ENCODE results near the gene ADARB1. TPM values are rescaled to one million over a fixed set of nuclear protein-coding genes. Genes with fewer than 3 reads are reported as not detected.
"Not testable (repeated sequence)": the region's sequence is repeated elsewhere in the genome, so short reads cannot be mapped to it uniquely, and the experiment has no call there.

The ADARB1 gene
- total and polyA plus RNA-seq, 3 experiments from 2014 or later: 11.8 to 29.5 (median 28.9) TPM

- Histone ChIP-seq H3K4me3 (ENCODE audit: low read length) (no peak overlapping the region), H3K36me3 (ENCODE audit: insufficient read depth, low read length) (no peaks in the 10 kb centered on the region), H3K4me1 (ENCODE audit: insufficient read depth, low read length) (peaks cover 13% of the 10 kb centered on the region), H3K27ac (ENCODE audit: low read depth, low read length) (no peak overlapping the region), H3K27me3 (ENCODE audit: insufficient read depth, low read length, poor library complexity, severe bottlenecking) (no peaks in the 10 kb centered on the region), H3K9me3 (ENCODE audit: low read length) (no peaks in the 10 kb centered on the region)
- H3K36me3 Mint-ChIP-seq: peaks cover 0 to 29% (median 3%) of the 10 kb centered on the region in 3 donors
- H3K27me3 Mint-ChIP-seq: no peaks in the 10 kb centered on the region
- CTCF ChIA-PET: interaction anchor here (0.8 to 7.0 kb wide), 5 partner anchors 9 to 310 kb away, joined by 3 to 194 read pairs (median 5); partner anchors contain the start of gene SLX9
- POLR2A ChIA-PET: interaction anchor here (0.6 kb wide), 1 partner anchor 13 kb away, joined by 3 read pairs; no protein-coding TSS in a partner anchor
- peak overlapping the region in 1 of 8 donors; percentile 54 for H3K27ac Mint-ChIP-seq
- H3K9me3 Mint-ChIP-seq: no peaks in the 10 kb centered on the region
- no peak for DNase-seq
- H3K4me1 Mint-ChIP-seq: peaks cover 8 to 26% (median 12%) of the 10 kb centered on the region in 3 donors
- no peak overlapping the region for H3K4me3 Mint-ChIP-seq
These were observed 56.0 kb downstream of the ADARB1 start for GRCh38 chr21:45130324-45130774.

DNA sequence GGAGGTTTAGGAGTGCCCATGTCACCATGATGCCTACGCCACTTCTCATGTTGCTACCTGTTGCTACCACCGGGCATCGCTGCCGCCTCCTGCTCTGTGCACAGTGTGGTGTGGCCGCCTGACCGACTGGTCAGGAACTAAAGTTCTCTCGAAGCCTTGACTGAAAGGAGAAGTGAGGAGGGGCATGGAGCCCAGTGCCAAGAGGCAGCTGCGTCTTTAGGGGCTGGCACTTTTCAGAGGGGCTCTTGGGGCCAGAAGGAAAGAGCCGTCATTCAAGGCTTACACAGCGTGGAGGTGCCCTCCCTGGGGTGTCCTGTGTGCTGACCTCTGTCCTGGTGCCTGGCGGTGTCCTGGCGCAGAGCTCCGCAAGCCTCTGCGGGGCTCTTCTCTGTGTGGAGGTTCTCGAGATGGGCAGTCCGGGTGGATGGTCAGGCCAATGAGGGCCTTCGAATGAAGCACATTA is 57.2 kb downstream of the ADARB1 start:
- H3K27me3 ChIP-seq (ENCODE audit: insufficient read depth, low read length, poor library complexity, severe bottlenecking): no peaks in the 10 kb centered on the region
- H3K4me3 Mint-ChIP-seq: no peak overlapping the region
- ChIA-PET POLR2A (no interaction called here), CTCF (interaction anchor here (0.6 to 1.5 kb wide), 3 partner anchors 9 to 182 kb away, joined by 3 to 10 read pairs (median 3); no protein-coding TSS in a partner anchor)
- H3K9me3 Mint-ChIP-seq: no peaks in the 10 kb centered on the region
- peaks cover 0 to 32% (median 3%) of the 10 kb centered on the region in 3 donors for H3K36me3 Mint-ChIP-seq
- H3K27ac Mint-ChIP-seq: peak overlapping the region in 1 of 8 donors; percentile 50
- peaks cover 8 to 18% (median 12%) of the 10 kb centered on the region in 3 donors for H3K4me1 Mint-ChIP-seq
- DNase-seq: no peak
- no peaks in the 10 kb centered on the region for H3K27me3 Mint-ChIP-seq
- no peaks in the 10 kb centered on the region for H3K36me3 ChIP-seq (ENCODE audit: insufficient read depth, low read length)
- H3K4me3 ChIP-seq (ENCODE audit: low read length): no peak overlapping the region
- no peak overlapping the region for H3K27ac ChIP-seq (ENCODE audit: low read depth, low read length)
- peaks cover 13% of the 10 kb centered on the region for H3K4me1 ChIP-seq (ENCODE audit: insufficient read depth, low read length)
- H3K9me3 ChIP-seq (ENCODE audit: low read length): no peaks in the 10 kb centered on the region

- peaks cover 0 to 26% (median 3%) of the 10 kb centered on the region in 3 donors for H3K36me3 Mint-ChIP-seq
- no peaks in the 10 kb centered on the region for H3K27me3 ChIP-seq (ENCODE audit: insufficient read depth, low read length, poor library complexity, severe bottlenecking)
- H3K27me3 Mint-ChIP-seq: no peaks in the 10 kb centered on the region
- H3K4me3 Mint-ChIP-seq: no peak overlapping the region
- ChIA-PET CTCF (interaction anchor here (0.9 kb wide), 1 partner anchor 10 kb away, joined by 3 read pairs; no protein-coding TSS in a partner anchor), POLR2A (no interaction called here)
- DNase-seq: no peak
- H3K27ac ChIP-seq (ENCODE audit: low read depth, low read length): no peak overlapping the region
- H3K27ac Mint-ChIP-seq: peak overlapping the region in 3 of 8 donors; percentile 3 to 92 (median 74)
- H3K4me3 ChIP-seq (ENCODE audit: low read length): no peak overlapping the region
- H3K9me3 ChIP-seq (ENCODE audit: low read length): no peaks in the 10 kb centered on the region
- no peaks in the 10 kb centered on the region for H3K9me3 Mint-ChIP-seq
- H3K4me1 Mint-ChIP-seq: peaks cover 8 to 20% (median 19%) of the 10 kb centered on the region in 3 donors
- peaks cover 17% of the 10 kb centered on the region for H3K4me1 ChIP-seq (ENCODE audit: insufficient read depth, low read length)
- no peaks in the 10 kb centered on the region for H3K36me3 ChIP-seq (ENCODE audit: insufficient read depth, low read length)
These were observed 58.6 kb downstream of the ADARB1 start for GRCh38 chr21:45132841-45133573.

GRCh38 chr21:45133574-45134278 is 59.3 kb downstream of the ADARB1 start:
- H3K36me3 ChIP-seq (ENCODE audit: insufficient read depth, low read length); H3K9me3 Mint-ChIP-seq; H3K27me3 Mint-ChIP-seq; H3K27me3 ChIP-seq (ENCODE audit: insufficient read depth, low read length, poor library complexity, severe bottlenecking); H3K9me3 ChIP-seq (ENCODE audit: low read length); DNase-seq; H3K27ac ChIP-seq (ENCODE audit: low read depth, low read length); CTCF ChIA-PET; H3K4me3 ChIP-seq (ENCODE audit: low read length); H3K4me3 Mint-ChIP-seq; POLR2A ChIA-PET: not testable (repeated sequence)
- peak overlapping the region in 1 of 8 donors; percentile 74 for H3K27ac Mint-ChIP-seq
- H3K36me3 Mint-ChIP-seq: peaks cover 0 to 26% (median 3%) of the 10 kb centered on the region in 3 donors
- peaks cover 13% of the 10 kb centered on the region for H3K4me1 ChIP-seq (ENCODE audit: insufficient read depth, low read length)
- H3K4me1 Mint-ChIP-seq: peaks cover 3 to 20% (median 16%) of the 10 kb centered on the region in 3 donors

- no peaks in the 10 kb centered on the region for H3K9me3 ChIP-seq (ENCODE audit: low read length)
- Mint-ChIP-seq H3K4me1 (peaks cover 4 to 19% (median 11%) of the 10 kb centered on the region in 3 donors), H3K4me3 (no peak overlapping the region), H3K9me3 (no peaks in the 10 kb centered on the region), H3K27me3 (no peaks in the 10 kb centered on the region), H3K27ac (peak overlapping the region in 1 of 8 donors; percentile 76), H3K36me3 (peaks cover 0 to 25% (median 3%) of the 10 kb centered on the region in 3 donors)
- peaks cover 13% of the 10 kb centered on the region for H3K4me1 ChIP-seq (ENCODE audit: insufficient read depth, low read length)
- ChIA-PET CTCF (no interaction called here), POLR2A (no interaction called here)
- DNase-seq: no peak
- no peak overlapping the region for H3K27ac ChIP-seq (ENCODE audit: low read depth, low read length)
- H3K36me3 ChIP-seq (ENCODE audit: insufficient read depth, low read length): no peaks in the 10 kb centered on the region
- H3K4me3 ChIP-seq (ENCODE audit: low read length): no peak overlapping the region
- no peaks in the 10 kb centered on the region for H3K27me3 ChIP-seq (ENCODE audit: insufficient read depth, low read length, poor library complexity, severe bottlenecking)
These were observed 60.1 kb downstream of the ADARB1 start for GRCh38 chr21:45134279-45135076.

GRCh38 chr21:45135122-45135521 is 60.7 kb downstream of the ADARB1 start:
- H3K9me3 Mint-ChIP-seq: no peaks in the 10 kb centered on the region
- Histone ChIP-seq H3K4me3 (ENCODE audit: low read length) (no peak overlapping the region), H3K27me3 (ENCODE audit: insufficient read depth, low read length, poor library complexity, severe bottlenecking) (no peaks in the 10 kb centered on the region), H3K9me3 (ENCODE audit: low read length) (no peaks in the 10 kb centered on the region), H3K36me3 (ENCODE audit: insufficient read depth, low read length) (no peaks in the 10 kb centered on the region), H3K27ac (ENCODE audit: low read depth, low read length) (no peak overlapping the region), H3K4me1 (ENCODE audit: insufficient read depth, low read length) (peaks cover 13% of the 10 kb centered on the region)
- H3K36me3 Mint-ChIP-seq: peaks cover 0 to 25% (median 3%) of the 10 kb centered on the region in 3 donors
- no peak overlapping the region for H3K27ac Mint-ChIP-seq
- POLR2A ChIA-PET: no interaction called here
- no peak overlapping the region for H3K4me3 Mint-ChIP-seq
- CTCF ChIA-PET: no interaction called here
- H3K27me3 Mint-ChIP-seq: no peaks in the 10 kb centered on the region
- peaks cover 5 to 20% (median 11%) of the 10 kb centered on the region in 3 donors for H3K4me1 Mint-ChIP-seq
- no peak for DNase-seq

DNA sequence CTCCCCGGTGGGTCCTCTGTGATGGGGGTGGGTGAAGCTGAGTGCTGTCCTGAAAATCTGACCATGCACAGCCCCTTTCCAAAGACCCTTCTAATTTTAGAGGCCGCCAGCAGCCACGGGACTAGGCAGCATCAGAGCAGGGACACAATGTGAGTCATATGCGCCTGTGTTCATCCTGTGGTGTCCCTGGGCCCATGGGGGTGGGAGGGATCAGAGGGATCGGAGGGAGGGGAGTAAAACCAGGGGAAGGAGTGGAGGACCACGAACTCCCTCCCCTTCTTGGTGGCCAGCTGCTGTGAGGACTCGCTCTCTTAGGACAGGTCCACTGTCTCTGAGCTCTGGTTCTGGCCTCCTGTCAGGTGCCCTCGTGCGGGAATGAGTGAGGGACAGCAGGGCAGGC is 61.5 kb downstream of the ADARB1 start:
- DNase-seq: no peak
- Mint-ChIP-seq H3K4me1 (peaks cover 7 to 25% (median 16%) of the 10 kb centered on the region in 3 donors), H3K27ac (no peak overlapping the region), H3K4me3 (no peak overlapping the region), H3K27me3 (no peaks in the 10 kb centered on the region), H3K9me3 (no peaks in the 10 kb centered on the region), H3K36me3 (peaks cover 0 to 26% (median 3%) of the 10 kb centered on the region in 3 donors)
- CTCF ChIA-PET: interaction anchor here (1.2 to 6.9 kb wide), 6 partner anchors 8 to 304 kb away, joined by 3 to 78 read pairs (median 14); no protein-coding TSS in a partner anchor
- Histone ChIP-seq H3K4me3 (ENCODE audit: low read length) (no peak overlapping the region), H3K4me1 (ENCODE audit: insufficient read depth, low read length) (peaks cover 13% of the 10 kb centered on the region), H3K27me3 (ENCODE audit: insufficient read depth, low read length, poor library complexity, severe bottlenecking) (no peaks in the 10 kb centered on the region), H3K27ac (ENCODE audit: low read depth, low read length) (no peak overlapping the region), H3K9me3 (ENCODE audit: low read length) (no peaks in the 10 kb centered on the region), H3K36me3 (ENCODE audit: insufficient read depth, low read length) (no peaks in the 10 kb centered on the region)
- POLR2A ChIA-PET: no interaction called here

All from CD8-positive, alpha-beta memory T cell (primary cell).